ENCODE results near the gene ABCC8. TPM values are rescaled to one million over a fixed set of nuclear protein-coding genes. Genes with fewer than 3 reads are reported as not detected.

ABCC8 gene
- total and polyA plus RNA-seq, 9 of the 15 experiments (the other 6 are each of a cell fraction or from before 2014, with no cell fraction given) = not detected

DNA sequence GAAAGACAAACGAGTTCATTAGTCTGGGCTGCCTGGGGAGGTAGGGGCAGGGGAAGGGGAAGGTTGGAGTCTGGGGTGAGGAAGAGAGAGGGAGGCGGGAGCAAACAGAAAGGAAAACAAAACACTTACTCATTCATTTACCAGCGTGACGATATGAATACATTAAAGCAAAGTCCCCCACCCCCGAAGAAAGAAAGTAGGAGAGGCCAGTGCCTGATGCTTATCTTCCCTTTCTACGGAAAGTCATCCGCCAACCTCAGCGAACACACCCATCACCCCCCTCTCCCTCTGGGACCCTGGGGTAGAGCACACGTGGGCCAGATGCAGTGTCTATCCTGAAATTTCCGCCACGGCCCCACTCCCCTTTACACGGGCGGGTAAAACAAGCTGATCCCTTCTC, 13.7 kb downstream of the ABCC8 start:
- POLR2A ChIA-PET = interaction anchor here (0.5 kb wide), 1 partner anchor 294 kb away, joined by 3 read pairs; no protein-coding TSS in a partner anchor
- peaks cover 10 to 35% of the 10 kb centered on the region in 2 experiments; a peak in 4 of 5 replicates for H3K27me3 ChIP-seq (ENCODE audit: control insufficient read depth in 2 of 2, insufficient read depth in 2 of 2, low read length in 2 of 2)
- in situ Hi-C loops (cut with MboI) = no loop called here
- intact Hi-C loops (cut with micrococcal nuclease) = no loop called here
- peak overlapping the region; percentile 35; the same call in 1 of the 2 replicates for H2AFZ ChIP-seq (ENCODE audit: low read depth, low read length)
- H4K20me1 ChIP-seq (replicated peaks; ENCODE audit: control insufficient read depth, insufficient read depth, low read length) = no peaks in the 10 kb centered on the region
- CTCF ChIA-PET (ENCODE audit: low intra/inter-chr PET ratio) = no interaction called here
- no peak overlapping the region for H3K27ac ChIP-seq (ENCODE audit: extremely low read depth, low read depth, low read length)
- H3K79me2 ChIP-seq (ENCODE audit: control insufficient read depth, insufficient read depth, low read length) = no peaks in the 10 kb centered on the region
- WGBS (ENCODE audit: insufficient coverage, low coverage, missing lambda C conversion rate) = 0% methylated on average over 12 of the region's 13 CpGs
- no peak overlapping the region for H3K4me3 ChIP-seq
- H3K9ac ChIP-seq (ENCODE audit: insufficient read depth in 1 of 2, low read depth in 2 of 2, low read length in 2 of 2) = no peak overlapping the region
- H3K9me3 ChIP-seq (replicated peaks; ENCODE audit: control insufficient read depth, insufficient read depth, low read depth, low read length) = no peaks in the 10 kb centered on the region
- H3K4me1 ChIP-seq (replicated peaks in 1 of 2; ENCODE audit: control insufficient read depth in 2 of 2, insufficient read depth in 2 of 2, low read length in 2 of 2) = peaks cover 0 to 7% of the 10 kb centered on the region in 2 experiments; a peak in 3 of 5 replicates
- H3K4me2 ChIP-seq (ENCODE audit: insufficient read depth, low read length) = peak overlapping the region; percentile 29; the same call in 1 of the 2 replicates
- no peaks in the 10 kb centered on the region for H3K9me1 ChIP-seq (ENCODE audit: control insufficient read depth, insufficient read depth, low read length)
- FAIRE-seq (peak; percentile 26), DNase-seq (ENCODE audit: extremely low read depth in 1 of 4, low spot score in 3 of 4) (peak; percentile 24 to 71 (median 62)), ATAC-seq (peak; percentile 77)
- no peaks in the 10 kb centered on the region for H3K36me3 ChIP-seq (ENCODE audit: control insufficient read depth, insufficient read depth, low read length)
- BruUV-seq (replicated peaks) = no TSS peak
- no peak for TF ChIP-seq MEIS2 (IDR thresholded peaks at IDR 0.05; ENCODE audit: partially characterized antibody)
- TF ChIP-seq, protein P1, sequence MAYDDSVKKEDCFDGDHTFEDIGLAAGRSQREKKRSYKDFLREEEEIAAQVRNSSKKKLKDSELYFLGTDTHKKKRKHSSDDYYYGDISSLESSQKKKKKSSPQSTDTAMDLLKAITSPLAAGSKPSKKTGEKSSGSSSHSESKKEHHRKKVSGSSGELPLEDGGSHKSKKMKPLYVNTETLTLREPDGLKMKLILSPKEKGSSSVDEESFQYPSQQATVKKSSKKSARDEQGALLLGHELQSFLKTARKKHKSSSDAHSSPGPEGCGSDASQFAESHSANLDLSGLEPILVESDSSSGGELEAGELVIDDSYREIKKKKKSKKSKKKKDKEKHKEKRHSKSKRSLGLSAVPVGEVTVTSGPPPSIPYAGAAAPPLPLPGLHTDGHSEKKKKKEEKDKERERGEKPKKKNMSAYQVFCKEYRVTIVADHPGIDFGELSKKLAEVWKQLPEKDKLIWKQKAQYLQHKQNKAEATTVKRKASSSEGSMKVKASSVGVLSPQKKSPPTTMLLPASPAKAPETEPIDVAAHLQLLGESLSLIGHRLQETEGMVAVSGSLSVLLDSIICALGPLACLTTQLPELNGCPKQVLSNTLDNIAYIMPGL (CRISPR knock-in tag; IDR thresholded peaks at IDR 0.05) = no peak
- TF ChIP-seq, protein P2, sequence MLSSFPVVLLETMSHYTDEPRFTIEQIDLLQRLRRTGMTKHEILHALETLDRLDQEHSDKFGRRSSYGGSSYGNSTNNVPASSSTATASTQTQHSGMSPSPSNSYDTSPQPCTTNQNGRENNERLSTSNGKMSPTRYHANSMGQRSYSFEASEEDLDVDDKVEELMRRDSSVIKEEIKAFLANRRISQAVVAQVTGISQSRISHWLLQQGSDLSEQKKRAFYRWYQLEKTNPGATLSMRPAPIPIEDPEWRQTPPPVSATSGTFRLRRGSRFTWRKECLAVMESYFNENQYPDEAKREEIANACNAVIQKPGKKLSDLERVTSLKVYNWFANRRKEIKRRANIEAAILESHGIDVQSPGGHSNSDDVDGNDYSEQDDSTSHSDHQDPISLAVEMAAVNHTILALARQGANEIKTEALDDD (IDR thresholded peaks at IDR 0.05) = no peak
- TF ChIP-seq KLF6 (CRISPR knock-in tag; IDR thresholded peaks at IDR 0.05; ENCODE audit: borderline replicate concordance) = no peak
- TF ChIP-seq, protein P3, sequence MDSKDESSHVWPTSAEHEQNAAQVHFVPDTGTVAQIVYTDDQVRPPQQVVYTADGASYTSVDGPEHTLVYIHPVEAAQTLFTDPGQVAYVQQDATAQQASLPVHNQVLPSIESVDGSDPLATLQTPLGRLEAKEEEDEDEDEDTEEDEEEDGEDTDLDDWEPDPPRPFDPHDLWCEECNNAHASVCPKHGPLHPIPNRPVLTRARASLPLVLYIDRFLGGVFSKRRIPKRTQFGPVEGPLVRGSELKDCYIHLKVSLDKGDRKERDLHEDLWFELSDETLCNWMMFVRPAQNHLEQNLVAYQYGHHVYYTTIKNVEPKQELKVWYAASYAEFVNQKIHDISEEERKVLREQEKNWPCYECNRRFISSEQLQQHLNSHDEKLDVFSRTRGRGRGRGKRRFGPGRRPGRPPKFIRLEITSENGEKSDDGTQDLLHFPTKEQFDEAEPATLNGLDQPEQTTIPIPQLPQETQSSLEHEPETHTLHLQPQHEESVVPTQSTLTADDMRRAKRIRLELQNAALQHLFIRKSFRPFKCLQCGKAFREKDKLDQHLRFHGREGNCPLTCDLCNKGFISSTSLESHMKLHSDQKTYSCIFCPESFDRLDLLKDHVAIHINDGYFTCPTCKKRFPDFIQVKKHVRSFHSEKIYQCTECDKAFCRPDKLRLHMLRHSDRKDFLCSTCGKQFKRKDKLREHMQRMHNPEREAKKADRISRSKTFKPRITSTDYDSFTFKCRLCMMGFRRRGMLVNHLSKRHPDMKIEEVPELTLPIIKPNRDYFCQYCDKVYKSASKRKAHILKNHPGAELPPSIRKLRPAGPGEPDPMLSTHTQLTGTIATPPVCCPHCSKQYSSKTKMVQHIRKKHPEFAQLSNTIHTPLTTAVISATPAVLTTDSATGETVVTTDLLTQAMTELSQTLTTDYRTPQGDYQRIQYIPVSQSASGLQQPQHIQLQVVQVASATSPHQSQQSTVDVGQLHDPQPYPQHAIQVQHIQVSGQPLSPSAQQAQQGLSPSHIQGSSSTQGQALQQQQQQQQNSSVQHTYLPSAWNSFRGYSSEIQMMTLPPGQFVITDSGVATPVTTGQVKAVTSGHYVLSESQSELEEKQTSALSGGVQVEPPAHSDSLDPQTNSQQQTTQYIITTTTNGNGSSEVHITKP (IDR thresholded peaks at IDR 0.05; ENCODE audit: partially characterized antibody) = peak; percentile 42
- peak; percentile 18; the same call in 1 of the 2 replicates for TF ChIP-seq SOX6 (IDR thresholded peaks at IDR 0.05)
- no peak for TF ChIP-seq ZNF12 (CRISPR knock-in tag; IDR thresholded peaks at IDR 0.05)
- 0 out of 2 replicates have a peak, but pooled peaks have one; percentile 26 for TF ChIP-seq CTBP1 (IDR thresholded peaks at IDR 0.05; ENCODE audit: borderline replicate concordance)
- no peak for TF ChIP-seq NCOA1 (IDR thresholded peaks at IDR 0.05; ENCODE audit: low read depth)
- 0 out of 2 replicates have a peak, but pooled peaks have one; percentile 14 for TF ChIP-seq SMARCA4 (IDR thresholded peaks at IDR 0.05)
- TF ChIP-seq GATA2 (CRISPR knock-in tag; IDR thresholded peaks at IDR 0.05) = peak; percentile 9; the same call in 1 of the 2 replicates
- TF ChIP-seq, protein P4, sequence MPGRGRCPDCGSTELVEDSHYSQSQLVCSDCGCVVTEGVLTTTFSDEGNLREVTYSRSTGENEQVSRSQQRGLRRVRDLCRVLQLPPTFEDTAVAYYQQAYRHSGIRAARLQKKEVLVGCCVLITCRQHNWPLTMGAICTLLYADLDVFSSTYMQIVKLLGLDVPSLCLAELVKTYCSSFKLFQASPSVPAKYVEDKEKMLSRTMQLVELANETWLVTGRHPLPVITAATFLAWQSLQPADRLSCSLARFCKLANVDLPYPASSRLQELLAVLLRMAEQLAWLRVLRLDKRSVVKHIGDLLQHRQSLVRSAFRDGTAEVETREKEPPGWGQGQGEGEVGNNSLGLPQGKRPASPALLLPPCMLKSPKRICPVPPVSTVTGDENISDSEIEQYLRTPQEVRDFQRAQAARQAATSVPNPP (IDR thresholded peaks at IDR 0.05; ENCODE audit: borderline replicate concordance, insufficient read depth, insufficient read length) = no peak
- TF ChIP-seq ATF7 (IDR thresholded peaks at IDR 0.05) = 0 out of 2 replicates have a peak, but pooled peaks have one; percentile 22
- TF ChIP-seq, protein P5, sequence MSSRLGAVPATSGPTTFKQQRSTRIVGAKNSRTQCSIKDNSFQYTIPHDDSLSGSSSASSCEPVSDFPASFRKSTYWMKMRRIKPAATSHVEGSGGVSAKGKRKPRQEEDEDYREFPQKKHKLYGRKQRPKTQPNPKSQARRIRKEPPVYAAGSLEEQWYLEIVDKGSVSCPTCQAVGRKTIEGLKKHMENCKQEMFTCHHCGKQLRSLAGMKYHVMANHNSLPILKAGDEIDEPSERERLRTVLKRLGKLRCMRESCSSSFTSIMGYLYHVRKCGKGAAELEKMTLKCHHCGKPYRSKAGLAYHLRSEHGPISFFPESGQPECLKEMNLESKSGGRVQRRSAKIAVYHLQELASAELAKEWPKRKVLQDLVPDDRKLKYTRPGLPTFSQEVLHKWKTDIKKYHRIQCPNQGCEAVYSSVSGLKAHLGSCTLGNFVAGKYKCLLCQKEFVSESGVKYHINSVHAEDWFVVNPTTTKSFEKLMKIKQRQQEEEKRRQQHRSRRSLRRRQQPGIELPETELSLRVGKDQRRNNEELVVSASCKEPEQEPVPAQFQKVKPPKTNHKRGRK (tag; IDR thresholded peaks at IDR 0.05) = no peak
